Ascending aorta (tissue), 2 donors: Measurements from ENCODE around the gene CYP24A1. TPM values are rescaled to one million over a fixed set of nuclear protein-coding genes. Genes with fewer than 3 reads are reported as not detected.

ENCODE experiments used
- DNase-seq, 2 donors: peaks; one replicate each; pipeline ENCODE4 v3.0.0-alpha.2; 2019; ENCODE audit warnings: low spot score in 2 of 2
- H3K27ac ChIP-seq, 2 donors: fragments of 200-600 bp; sonication (generic); one replicate each; pipeline ENCODE4 v1.5.1; 2016 to 2017; ENCODE audit warnings: mild to moderate bottlenecking in 1 of 2
- H3K27me3 ChIP-seq: fragments of 200-600 bp; sonication (generic); one replicate; pipeline ENCODE4 v1.5.1; 2017
- H3K36me3 ChIP-seq, 2 donors: fragments of 200-600 bp; sonication (generic); one replicate each; pipeline ENCODE4 v1.5.1; 2016
- H3K4me1 ChIP-seq, 2 donors: fragments of 200-600 bp; sonication (generic); one replicate each; pipeline ENCODE4 v1.5.1; 2016 to 2017; ENCODE audit warnings: mild to moderate bottlenecking in 1 of 2
- H3K4me3 ChIP-seq, 2 donors: fragments of 200-600 bp; sonication (generic); one replicate each; pipeline ENCODE4 v1.5.1; 2016 to 2017; ENCODE audit warnings: mild to moderate bottlenecking in 1 of 2
- H3K9me3 ChIP-seq, 2 donors: fragments of 200-600 bp; sonication (generic); one replicate each; pipeline ENCODE4 v1.5.1; 2016
- intact Hi-C: fragments of 100-400 bp; cut with DNase I; formaldehyde crosslinking; loops from one replicate; pipeline ENCODE4 v1.15.1; 2023
- total RNA-seq: library from RNA; depleted of rRNA; stranded (reverse); fragments of >200 nt; gene quantifications from one replicate; pipeline ENCODE4 v1.1.0, GENCODE V29; 2016
- TF ChIP-seq, protein P1 (sequence below), 3 experiments: fragments of 200-600 bp in 2 of 3; fragments of 450-650 bp in 1 of 3; sonication (generic) in 2 of 3; IDR thresholded peaks; one replicate each; pipeline ENCODE4 v1.5.1; 2016 to 2019; ENCODE audit warnings: antibody characterized with exemption in 3 of 3, mild to moderate bottlenecking in 1 of 3, moderate library complexity in 1 of 3

The CYP24A1 gene
- total RNA-seq, 1 donor from 2014 or later, result not detected

GRCh38 chr20:54207053-54207742, 33.4 kb upstream of the CYP24A1 start:
- TF ChIP-seq, protein P1, sequence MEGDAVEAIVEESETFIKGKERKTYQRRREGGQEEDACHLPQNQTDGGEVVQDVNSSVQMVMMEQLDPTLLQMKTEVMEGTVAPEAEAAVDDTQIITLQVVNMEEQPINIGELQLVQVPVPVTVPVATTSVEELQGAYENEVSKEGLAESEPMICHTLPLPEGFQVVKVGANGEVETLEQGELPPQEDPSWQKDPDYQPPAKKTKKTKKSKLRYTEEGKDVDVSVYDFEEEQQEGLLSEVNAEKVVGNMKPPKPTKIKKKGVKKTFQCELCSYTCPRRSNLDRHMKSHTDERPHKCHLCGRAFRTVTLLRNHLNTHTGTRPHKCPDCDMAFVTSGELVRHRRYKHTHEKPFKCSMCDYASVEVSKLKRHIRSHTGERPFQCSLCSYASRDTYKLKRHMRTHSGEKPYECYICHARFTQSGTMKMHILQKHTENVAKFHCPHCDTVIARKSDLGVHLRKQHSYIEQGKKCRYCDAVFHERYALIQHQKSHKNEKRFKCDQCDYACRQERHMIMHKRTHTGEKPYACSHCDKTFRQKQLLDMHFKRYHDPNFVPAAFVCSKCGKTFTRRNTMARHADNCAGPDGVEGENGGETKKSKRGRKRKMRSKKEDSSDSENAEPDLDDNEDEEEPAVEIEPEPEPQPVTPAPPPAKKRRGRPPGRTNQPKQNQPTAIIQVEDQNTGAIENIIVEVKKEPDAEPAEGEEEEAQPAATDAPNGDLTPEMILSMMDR (IDR thresholded peaks at IDR 0.05), result no peak
- H3K27me3 ChIP-seq, result no peaks in the 10 kb centered on the region
- intact Hi-C loops, result loop anchor here (5.0 to 10.0 kb wide), 3 partner anchors 160 to 292 kb away; partner anchors contain the start of gene DOK5
- no peaks in the 10 kb centered on the region for H3K36me3 ChIP-seq
- H3K9me3 ChIP-seq, result no peaks in the 10 kb centered on the region
- H3K27ac ChIP-seq, result peak overlapping the region; percentile 96 to 98
- no peak for DNase-seq
- peak overlapping the region; percentile 88 to 94 for H3K4me3 ChIP-seq
- H3K4me1 ChIP-seq, result peaks cover 0 to 15% of the 10 kb centered on the region in 2 donors

DNA sequence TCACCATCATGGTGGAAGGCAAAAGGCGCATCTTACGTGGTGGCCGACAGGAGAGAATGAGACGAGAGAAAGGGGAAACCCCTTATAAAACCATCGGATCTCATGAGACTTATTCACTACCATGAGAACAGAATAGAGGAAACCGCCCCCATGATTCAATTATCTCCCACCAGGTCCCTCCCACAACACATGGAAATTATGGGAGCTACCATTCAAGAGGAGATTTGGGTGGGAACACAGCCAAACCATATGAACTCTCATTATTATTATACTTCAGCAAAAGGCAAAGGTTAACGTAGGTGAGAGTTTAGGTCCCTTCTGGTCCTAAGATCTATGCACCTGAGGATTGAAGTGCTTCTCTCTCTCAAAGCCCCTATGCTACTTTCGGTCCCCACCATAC, 31.7 kb upstream of the CYP24A1 start:
- H3K36me3 ChIP-seq, result no peaks in the 10 kb centered on the region
- TF ChIP-seq, protein P1 (IDR thresholded peaks at IDR 0.05), result no peak
- no peaks in the 10 kb centered on the region for H3K9me3 ChIP-seq
- H3K27ac ChIP-seq, result no peak overlapping the region
- intact Hi-C loops, result loop anchor here (5.0 to 10.0 kb wide), 3 partner anchors 158 to 291 kb away; partner anchors contain the start of gene DOK5
- no peak for DNase-seq
- no peaks in the 10 kb centered on the region for H3K27me3 ChIP-seq
- H3K4me3 ChIP-seq, result no peak overlapping the region
- peaks cover 0 to 12% of the 10 kb centered on the region in 2 donors for H3K4me1 ChIP-seq

DNA sequence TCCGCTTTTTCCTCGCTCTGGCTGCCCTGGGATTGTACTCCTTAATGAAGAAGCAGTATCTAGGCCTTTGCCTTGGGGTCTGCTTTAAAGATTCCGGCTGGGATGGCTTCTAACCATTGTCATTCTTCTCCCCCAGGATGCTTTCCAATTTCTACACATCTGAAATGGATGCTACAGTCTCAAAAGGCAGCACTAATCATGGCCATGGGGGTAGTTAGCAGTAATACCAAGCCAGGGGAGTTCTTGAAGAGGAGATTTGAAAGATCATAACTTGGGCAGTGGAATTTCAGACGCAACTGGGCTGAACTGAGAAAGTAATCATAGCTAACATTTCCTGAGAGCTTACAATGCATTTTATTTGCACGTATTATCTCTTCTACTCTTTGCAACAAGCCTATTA, 30.7 kb upstream of the CYP24A1 start:
- H3K27me3 ChIP-seq, result no peaks in the 10 kb centered on the region
- H3K9me3 ChIP-seq, result no peaks in the 10 kb centered on the region
- H3K4me1 ChIP-seq, result peaks cover 0 to 6% of the 10 kb centered on the region in 2 donors
- no peaks in the 10 kb centered on the region for H3K36me3 ChIP-seq
- H3K27ac ChIP-seq, result no peak overlapping the region
- H3K4me3 ChIP-seq, result no peak overlapping the region
- TF ChIP-seq, protein P1 (IDR thresholded peaks at IDR 0.05), result no peak
- DNase-seq, result no peak
- intact Hi-C loops, result loop anchor here (10.0 kb wide), 1 partner anchor 290 kb away; no protein-coding TSS in a partner anchor

- DNase-seq, result no peak
- no peaks in the 10 kb centered on the region for H3K36me3 ChIP-seq
- no peak overlapping the region for H3K27ac ChIP-seq
- TF ChIP-seq, protein P1 (IDR thresholded peaks at IDR 0.05), result no peak
- H3K4me1 ChIP-seq, result peaks cover 0 to 2% of the 10 kb centered on the region in 2 donors
- no peaks in the 10 kb centered on the region for H3K9me3 ChIP-seq
- intact Hi-C loops, result loop anchor here (10.0 kb wide), 1 partner anchor 289 kb away; no protein-coding TSS in a partner anchor
- H3K27me3 ChIP-seq, result no peaks in the 10 kb centered on the region
- no peak overlapping the region for H3K4me3 ChIP-seq
Observed at GRCh38 chr20:54204063-54204462, 30.3 kb upstream of the CYP24A1 start.

GRCh38 chr20:54203281-54203680, 29.5 kb upstream of the CYP24A1 start:
- Histone ChIP-seq H3K36me3 (no peaks in the 10 kb centered on the region), H3K9me3 (no peaks in the 10 kb centered on the region), H3K4me1 (no peaks in the 10 kb centered on the region), H3K27me3 (no peaks in the 10 kb centered on the region), H3K4me3 (no peak overlapping the region), H3K27ac (no peak overlapping the region)
- no peak for DNase-seq
- intact Hi-C loops, result loop anchor here (10.0 kb wide), 1 partner anchor 288 kb away; no protein-coding TSS in a partner anchor
- TF ChIP-seq, protein P1 (IDR thresholded peaks at IDR 0.05), result no peak
